Sigmoid colon (tissue), 4 donors: ENCODE measurements around the gene RAX2.
"Not testable (repeated sequence)": the region's sequence is repeated elsewhere in the genome, so short reads cannot be mapped to it uniquely, and the experiment has no call there.

Experiments
- EP300 ChIP-seq, 4 donors: sonication (generic); formaldehyde crosslinking; IDR thresholded peaks; one replicate each; pipeline ENCODE4 v1.6.1; 2017; ENCODE audit warnings: antibody characterized with exemption in 4 of 4
- POLR2AphosphoS5 ChIP-seq, 4 donors: sonication (generic); formaldehyde crosslinking; IDR thresholded peaks; one replicate each; pipeline ENCODE4 v1.6.1; 2017; ENCODE audit warnings: antibody characterized with exemption in 4 of 4
- TF ChIP-seq, protein P1 (sequence below), 4 experiments: fragments of 450-650 bp in 3 of 4; fragments of 200-600 bp in 1 of 4; IDR thresholded peaks; one replicate each; pipeline ENCODE4 v1.5.1; 2016 to 2019; ENCODE audit warnings: antibody characterized with exemption in 4 of 4, mild to moderate bottlenecking in 3 of 4, moderate library complexity in 2 of 4

DNA sequence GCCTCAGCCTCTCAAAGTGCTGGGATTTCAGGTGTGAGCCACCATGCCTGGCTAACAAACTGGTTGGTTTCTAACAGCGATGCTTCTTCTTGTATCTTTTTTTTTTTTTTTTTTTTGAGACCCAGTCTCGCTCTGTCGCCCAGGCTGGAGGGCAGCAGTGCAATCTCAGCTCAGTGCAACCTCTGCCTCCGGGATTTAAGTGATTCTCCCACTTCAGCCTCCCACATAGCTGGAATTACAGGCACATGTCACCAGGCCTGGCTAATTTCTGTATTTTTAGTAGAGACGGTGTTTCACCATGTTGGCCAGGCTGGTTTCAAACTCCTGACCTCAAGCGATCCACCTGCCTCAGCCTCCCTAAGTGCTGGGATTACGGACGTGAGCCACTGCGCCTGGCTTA is 44.1 kb upstream of the RAX2 start:
- TF ChIP-seq EP300, POLR2AphosphoS5 (IDR thresholded peaks at IDR 0.05): not testable (repeated sequence)
- TF ChIP-seq, protein P1, sequence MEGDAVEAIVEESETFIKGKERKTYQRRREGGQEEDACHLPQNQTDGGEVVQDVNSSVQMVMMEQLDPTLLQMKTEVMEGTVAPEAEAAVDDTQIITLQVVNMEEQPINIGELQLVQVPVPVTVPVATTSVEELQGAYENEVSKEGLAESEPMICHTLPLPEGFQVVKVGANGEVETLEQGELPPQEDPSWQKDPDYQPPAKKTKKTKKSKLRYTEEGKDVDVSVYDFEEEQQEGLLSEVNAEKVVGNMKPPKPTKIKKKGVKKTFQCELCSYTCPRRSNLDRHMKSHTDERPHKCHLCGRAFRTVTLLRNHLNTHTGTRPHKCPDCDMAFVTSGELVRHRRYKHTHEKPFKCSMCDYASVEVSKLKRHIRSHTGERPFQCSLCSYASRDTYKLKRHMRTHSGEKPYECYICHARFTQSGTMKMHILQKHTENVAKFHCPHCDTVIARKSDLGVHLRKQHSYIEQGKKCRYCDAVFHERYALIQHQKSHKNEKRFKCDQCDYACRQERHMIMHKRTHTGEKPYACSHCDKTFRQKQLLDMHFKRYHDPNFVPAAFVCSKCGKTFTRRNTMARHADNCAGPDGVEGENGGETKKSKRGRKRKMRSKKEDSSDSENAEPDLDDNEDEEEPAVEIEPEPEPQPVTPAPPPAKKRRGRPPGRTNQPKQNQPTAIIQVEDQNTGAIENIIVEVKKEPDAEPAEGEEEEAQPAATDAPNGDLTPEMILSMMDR (IDR thresholded peaks at IDR 0.05), result not testable (repeated sequence)
